Measurements from ENCODE around the gene POTEM.
"Not testable (repeated sequence)": the region's sequence is repeated elsewhere in the genome, so short reads cannot be mapped to it uniquely, and the experiment has no call there.

POTEM gene

DNA sequence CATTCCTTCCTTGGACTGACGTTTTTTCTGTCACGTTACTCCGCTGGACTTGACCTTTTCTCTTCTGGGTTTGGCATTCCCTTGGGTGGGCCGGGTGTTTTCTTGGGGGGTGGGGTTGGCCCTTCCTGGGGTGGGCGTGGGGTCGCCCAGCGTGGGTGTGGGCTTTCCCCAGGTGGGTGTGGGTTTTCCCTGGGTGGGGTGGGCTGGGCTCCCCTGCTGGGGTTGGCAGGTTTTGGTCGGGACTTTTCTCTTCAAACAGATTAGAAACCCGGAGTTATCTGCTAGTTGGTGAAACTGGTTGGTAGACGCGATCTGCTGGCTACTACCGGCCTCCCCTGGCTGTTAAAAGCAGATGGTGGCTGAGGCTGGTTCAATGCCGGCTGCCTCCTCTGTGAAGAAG lies at the start of gene POTEM:
POTEM (plus strand) TSS at position 301 of the 400 bp plus-strand sequence; CDS start at position 353, 52 bp downstream.
- not testable (repeated sequence) for DNase-seq

DNA sequence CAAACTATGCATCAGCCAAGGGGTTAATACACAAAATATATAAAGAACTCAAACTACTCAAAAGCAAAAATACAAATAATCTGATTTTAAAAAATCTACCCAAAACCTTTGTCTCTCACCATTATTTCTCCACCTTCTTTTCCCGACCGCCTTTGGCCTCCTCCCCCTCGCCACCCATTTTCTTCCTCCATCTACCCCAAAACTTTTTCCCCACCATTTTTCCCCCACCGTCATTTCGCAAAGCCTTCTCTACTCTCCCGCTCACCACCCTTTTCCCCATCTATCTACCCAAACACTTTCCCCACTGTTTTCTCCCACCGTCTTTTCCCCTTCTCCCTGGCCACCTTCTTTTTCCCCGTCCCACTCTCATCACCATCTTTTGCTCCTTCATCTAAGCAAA lies 48.9 kb upstream of the POTEM start:
- not testable (repeated sequence) for DNase-seq

DNA sequence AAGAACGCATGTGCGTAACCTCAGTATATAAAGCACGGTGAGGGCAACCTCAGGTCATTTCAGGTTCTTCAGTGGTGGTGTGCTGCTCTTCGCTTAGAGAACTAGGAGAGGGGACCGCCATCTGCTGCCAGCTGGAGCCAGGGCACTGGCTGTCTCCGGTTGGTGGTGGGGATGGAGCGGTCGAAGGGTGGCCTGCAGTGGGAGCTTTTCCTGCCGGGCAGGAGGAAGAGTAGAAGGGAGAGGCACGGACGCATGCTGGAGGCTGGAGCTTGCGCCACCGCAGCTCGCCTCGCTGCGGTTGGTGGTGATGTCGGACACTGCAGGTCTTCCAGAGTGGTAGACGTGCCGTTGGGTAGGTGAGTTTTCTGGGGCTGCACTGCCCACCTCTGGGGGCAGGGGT lies 47.2 kb upstream of the POTEM start:
- DNase-seq = not testable (repeated sequence)

DNA sequence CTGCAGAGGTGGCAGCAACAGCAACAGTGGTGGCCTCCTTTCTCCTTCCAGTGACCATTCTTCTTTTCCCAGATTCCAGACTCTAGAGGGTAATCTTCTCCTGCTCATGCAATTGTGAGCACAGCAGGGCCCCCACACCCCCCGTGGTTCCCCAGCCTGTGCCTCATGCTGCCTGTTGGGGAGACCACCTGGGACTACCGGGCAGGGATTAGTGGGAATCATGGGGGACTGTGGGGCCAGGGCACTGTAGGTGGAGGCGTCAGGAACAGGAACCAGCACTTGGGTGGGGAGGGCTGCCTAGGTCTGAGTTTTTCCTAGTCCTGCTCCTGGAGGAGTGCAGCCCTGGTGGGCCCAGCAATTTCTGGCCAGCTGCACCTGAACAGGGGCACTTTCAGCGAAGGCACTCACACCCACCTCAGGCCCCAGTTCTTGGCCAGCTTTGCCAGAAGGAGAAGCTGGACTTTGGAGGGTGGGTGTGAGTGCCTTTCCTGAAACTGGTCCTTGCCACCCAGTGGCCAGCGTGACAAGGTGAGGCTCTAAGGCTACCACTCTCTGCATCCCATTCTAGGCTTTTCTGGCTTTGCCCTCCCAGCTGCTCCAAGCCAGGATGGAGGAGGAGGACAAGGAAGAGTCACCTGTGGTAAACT lies 46.1 kb upstream of the POTEM start:
- DNase-seq = not testable (repeated sequence)

DNA sequence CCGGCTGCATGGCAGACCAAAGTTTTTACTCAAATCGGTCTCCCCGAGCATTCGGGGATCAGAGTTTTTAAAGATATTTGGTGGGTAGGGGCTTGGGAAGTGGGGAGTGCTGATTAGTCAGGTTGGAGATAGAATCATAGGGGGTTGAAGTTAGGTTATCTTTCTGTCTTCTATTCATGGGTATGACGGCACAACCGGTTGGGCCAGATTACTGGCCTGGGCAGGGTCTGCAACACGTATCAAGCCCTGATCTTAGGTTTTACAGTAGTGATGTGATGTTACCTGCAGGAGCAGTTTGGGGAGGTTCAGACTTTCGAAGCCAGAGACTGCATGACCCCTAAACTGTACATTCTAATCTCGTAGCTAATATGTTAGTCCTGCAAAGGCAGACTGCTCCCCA lies 30.4 kb upstream of the POTEM start:
- DNase-seq = not testable (repeated sequence)

DNA sequence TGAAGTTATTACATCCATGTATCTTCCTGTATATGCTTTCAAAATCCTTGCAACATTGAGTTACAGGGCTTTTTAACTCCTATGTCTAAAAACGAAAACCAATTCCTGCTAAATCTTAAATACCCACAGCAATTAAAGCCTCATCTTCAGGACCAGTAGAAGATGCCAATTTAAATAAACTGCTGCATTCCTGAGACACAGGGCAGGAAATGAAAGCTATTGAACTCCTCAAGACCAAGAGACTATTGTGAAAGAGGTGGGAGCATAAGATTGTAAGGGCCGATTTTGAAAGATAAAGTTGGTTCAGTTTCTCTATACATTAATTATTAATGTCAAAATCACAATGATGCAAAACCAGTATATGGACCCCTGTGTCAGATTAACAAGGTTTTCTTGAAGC lies 28.5 kb upstream of the POTEM start:
- DNase-seq = not testable (repeated sequence)

DNA sequence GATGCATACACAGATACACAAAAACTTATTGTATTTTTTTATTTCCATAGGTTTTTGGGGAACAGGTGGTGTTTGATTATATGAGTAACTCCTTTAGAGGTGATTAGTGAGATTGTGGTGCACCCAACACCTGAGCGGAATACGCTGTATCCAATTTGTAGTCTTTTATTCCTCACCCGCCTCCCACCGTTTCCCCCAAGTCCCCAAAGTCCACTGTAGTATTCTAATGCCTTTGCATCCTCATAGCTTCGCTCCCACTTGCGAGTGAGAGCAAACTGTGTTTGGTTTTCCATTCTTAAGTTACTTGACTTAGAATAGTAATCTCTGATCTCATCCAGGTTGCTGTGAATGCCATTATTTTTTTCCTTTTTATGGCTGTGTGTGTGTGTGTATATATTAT lies 17.3 kb upstream of the POTEM start:
- DNase-seq = peak; percentile 43

DNA sequence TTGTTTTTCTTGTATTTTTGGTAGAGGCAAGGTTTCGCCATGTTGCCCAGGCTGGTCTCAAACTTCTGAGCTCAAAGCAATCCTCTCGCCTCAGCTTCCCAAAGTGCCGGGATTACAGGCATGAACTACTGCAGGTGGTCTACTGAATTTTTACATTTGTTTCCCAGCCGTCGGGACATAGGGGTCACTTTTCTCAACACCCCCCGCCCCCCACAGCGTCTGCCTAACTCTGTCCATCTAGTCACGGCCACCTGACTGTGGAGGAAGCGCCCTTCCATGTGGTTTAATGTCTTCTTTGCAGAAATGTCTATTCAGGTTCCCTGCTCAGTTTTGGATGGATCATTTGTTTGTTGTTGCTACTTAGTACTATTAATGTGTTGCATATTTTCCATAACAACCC lies 14.1 kb upstream of the POTEM start:
- DNase-seq = peak; percentile 47

DNA sequence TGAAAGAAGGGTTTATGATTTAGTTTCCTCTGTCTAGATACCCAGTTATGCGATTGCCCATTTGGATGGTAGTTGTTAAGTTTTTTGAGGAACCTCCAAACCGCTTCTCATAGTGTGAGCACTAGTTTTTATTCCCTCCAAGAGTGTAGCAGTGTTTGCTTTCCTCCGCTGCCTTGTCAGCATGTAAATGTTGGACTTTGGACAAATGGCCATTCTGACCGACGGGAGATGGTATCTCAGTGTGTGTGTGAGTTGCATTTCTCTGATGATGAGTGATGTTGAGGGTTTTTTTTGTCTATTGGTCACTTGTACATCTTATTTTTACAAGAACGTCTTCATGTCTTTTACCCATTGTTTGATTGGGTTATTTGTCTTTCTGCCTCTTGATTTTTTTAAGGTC lies 11.4 kb upstream of the POTEM start:
- DNase-seq = not testable (repeated sequence)

DNA sequence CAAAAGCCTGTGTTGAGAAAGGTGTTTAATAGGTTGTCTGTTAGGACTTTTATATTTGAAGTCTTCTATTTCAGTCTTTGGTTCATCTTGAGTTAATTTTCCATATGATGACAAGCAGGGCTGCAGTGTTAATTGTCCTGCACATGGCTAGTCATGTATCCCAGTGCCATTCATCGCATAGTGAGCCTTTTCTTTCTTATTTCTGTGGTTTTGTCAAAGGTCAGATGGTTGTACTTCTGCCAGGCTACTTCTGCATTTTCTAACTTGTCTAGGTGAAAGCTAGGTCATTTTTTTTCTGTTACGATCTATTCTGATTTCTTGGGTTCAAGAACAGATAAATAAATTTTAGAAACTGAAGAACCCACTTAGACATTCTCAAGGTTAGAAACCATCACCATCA lies 5.7 kb upstream of the POTEM start:
- DNase-seq = not testable (repeated sequence)

DNA sequence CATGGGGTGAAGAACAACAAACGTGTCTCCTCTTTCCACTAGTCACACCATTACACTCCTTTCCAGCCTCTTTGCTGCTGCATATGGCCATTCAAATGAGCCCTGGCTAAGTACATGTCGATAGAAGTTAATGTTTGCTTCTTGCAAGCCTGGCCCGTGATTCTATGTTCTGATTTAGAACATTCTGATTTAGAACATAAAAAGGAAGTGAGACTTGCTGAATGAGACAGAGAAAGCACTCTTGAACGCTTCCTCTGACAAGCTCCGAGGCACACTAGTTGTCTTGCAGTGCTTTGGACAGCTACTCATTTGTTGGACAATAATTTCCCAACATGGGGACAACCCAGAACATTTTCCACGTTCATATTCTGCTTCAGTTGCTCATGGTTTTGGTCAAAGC lies 5.1 kb upstream of the POTEM start:
- not testable (repeated sequence) for DNase-seq

DNA sequence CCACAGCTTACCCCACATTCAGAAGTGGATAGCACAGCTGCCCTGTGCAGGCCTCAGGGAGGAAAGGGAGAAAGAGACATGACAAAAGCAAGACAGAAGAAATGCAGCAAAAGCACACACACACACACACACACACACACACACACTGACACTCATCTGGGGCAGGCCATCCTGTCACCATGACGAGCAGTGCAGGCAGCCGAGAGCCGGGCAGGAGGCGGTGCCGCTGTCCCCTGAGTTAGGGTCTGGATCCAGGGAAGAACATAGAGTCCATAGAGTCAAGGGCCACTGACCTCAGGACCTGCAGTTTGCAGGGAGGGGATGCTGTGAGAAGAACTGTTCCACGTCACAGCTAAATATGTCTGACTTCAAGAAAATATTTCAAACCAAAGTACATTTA lies 4.0 kb upstream of the POTEM start:
- not testable (repeated sequence) for DNase-seq

DNA sequence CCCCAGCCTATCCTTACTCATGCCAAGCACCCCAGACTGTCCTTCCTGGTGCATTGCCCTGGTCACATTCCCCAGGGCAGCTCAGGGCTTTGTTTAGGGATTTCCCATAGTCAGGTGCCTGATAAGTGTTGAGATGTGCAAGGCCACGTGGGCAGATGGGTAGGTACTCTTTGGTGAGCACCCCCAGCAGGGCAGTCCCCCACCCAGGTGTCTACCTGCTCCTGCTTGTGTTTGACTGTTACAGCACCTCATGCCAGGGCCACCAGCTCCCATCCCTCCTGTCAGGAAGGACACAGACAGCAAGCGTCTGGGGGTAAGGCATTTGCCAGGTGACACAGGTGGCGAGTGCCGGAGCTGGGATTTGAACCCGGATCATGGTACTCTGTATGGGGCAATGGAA lies 2.4 kb upstream of the POTEM start:
- not testable (repeated sequence) for DNase-seq

DNA sequence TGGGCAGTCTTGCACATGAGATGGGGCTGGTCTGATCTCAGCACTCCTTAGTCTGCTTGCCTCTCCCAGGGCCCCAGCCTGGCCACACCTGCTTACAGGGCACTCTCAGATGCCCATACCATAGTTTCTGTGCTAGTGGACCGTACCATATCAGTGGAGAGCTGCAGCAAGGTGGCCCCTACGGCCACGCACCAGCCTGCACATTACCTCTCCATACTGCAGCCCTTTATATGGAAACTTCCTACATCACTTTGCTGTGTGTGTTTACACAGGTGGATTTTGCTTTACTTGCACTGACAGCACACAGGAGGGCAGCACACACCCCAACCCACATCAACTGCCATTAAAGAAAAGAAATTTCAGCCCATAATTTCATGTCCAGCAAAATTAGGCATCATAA lies 35.3 kb downstream of the POTEM start:
- not testable (repeated sequence) for DNase-seq

DNA sequence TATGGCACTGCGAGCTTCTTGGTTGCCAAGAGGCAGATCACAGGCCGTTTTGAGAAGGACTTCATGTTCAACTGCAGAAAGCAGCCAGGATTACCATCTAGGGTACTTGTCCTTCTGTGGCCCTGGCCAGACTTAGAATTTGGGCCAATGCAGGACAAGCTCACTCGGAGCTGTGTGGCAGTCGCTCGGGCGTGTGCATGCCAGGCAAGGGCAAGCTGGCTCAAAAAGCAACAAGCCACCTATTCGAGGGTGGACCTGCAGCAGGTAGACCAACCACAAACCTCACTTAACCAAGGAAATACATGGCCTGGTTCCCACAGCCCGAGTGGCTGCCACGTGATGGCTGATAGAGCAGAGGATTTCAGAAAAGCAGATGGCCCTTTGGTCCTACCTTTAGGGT lies 39.3 kb downstream of the POTEM start:
- not testable (repeated sequence) for DNase-seq

DNA sequence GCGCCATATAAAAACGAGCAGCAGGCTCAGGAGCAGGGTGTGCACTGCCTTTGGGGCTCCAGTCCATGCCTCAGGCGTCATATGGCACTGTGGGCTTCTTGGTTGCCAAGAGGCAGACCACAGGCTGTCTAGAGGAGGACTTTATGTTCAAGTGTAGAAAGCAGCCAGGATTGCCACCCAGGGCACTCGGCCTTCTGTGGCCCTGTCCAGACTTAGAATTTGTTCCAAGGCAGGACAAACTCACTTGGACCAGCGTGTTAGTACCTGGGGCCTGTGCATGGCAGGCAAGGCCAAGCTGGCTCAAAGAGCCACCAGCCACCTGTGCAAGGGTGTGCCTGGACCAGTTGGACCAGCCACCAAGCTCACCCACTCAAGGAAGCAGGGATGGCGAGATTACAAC lies 40.4 kb downstream of the POTEM start:
- not testable (repeated sequence) for DNase-seq

DNA sequence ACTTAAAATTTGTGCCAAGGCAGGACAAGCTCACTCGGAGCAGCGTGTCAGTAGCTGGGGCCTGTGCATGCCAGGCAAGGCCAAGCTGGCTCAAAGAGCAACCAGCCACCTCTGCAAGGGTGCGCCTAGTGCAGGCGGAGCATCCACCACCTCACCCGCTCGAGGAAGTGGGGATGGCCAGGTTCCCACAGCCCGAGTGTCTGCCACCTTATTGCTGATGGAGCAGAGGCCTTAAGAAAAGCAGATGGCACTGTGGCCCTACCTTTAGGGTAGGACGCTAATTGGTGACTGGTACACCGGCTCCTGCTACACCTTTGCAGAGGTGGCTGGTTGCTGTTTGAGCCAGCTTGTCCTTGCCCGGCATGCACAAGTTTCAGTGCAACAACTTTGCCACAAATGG lies 43.8 kb downstream of the POTEM start:
- not testable (repeated sequence) for DNase-seq

DNA sequence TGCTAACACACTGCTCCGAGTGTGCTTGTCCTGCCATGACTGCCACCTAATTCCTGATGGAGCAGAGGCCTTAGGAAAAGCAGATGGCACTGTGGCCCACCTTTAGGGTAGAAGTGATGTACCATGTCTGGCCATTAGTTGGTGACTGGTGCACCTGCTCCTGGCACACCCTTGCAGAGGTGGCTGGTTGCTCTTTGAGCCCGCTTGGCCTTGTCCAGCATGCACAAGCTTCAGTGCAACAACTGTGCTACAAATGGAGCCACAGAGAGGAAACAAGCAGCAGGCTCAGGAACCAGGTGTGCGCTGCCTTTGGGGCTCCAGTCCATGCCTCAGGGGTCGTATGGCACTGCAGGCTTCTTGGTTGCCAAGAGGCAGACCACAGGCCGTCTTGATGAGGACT lies 44.5 kb downstream of the POTEM start:
- not testable (repeated sequence) for DNase-seq

DNA sequence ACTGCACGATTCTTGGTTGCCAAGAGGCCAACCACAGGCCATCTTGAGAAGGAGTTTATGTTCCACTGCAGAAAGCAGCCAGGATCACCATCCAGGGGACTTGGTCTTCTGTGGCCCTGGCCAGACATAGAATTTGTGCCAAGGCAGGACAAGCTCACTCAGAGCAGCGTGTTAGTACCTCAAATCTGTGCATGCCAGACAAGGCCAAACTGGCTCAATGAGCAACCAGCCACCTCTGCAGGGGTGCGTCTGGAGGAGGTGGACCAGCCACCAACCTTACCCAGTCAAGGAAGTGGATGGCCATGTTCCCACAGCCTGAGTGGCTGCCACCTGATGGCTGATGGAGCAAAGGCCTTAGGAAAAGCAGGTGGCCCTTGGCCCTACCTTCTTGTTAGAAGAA lies 48.0 kb downstream of the POTEM start:
- DNase-seq = not testable (repeated sequence)

DNA sequence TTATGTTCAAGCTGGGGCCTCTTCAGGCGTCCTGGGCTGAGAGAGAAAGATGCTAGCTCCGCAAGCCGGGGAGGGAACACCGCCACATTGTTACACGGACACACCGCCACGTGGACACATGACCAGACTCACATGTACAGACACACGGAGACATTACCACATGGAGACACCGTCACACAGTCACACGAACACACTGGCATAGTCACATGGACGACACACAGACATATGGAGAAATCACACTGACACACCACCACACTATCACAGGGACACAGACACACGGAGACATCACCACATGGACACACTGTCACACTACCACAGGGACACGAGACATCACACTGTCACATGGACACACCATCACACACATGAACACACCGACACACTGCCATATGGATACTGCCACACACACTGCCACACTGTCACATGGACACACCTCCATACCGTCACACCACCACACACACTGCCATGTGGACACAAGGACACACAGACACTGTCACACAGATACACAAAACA lies 57.9 kb downstream of the POTEM start:
- DNase-seq = not testable (repeated sequence)

DNA sequence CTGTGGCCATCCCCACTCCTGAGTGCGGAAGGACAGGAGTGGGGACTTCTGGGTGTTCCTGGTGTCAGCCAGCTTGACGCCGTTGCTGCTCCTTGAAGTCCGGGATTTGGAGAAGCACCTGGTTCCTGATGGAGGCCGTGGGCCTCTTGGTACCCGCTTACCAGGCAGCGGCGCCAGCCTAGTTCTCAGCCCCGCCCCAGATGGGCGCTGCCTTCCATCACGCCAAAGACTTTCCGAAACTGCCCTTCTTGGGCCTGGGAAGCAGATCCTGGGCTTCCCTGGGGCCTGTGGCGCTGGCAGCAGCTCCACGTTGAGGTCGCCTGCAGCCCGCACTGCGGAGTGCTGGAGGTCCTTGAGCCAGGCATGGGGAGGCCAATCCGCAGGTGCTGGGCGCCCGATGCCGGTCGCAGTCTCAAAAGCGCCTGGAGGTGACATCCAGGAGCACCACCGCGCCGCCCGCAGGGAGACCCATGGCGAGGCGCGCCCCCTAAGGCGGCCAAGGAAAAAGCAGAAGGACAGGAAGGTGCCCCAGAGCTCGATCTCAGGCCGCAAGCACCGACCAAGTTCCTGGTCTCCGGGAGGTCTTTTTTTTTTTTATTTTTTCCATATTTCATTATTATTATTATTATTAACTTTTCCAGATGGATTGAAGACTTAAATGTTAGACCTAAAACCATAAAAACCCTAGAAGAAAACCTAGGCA lies 59.6 kb downstream of the POTEM start:
- not testable (repeated sequence) for DNase-seq

DNA sequence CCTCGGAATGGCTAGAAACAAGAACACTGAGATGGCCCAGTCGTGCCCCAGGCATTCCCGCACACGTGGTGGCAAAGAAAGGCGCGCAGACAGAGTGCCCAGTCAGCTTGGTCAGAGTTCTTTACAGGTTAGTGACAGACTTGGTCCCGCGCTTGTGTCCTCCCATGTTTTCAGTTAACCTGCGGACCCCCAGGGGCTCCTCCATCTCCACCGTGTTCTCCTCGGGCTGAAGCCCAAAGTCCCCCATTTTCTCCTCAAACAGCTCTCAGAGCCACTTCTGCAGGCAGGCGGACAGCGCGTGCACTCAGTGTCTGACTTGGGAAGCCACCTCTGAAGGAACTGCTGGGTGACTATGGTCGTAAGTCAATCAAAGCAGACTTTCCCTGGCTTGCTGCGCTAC lies 60.7 kb downstream of the POTEM start:
- DNase-seq = not testable (repeated sequence)

DNA sequence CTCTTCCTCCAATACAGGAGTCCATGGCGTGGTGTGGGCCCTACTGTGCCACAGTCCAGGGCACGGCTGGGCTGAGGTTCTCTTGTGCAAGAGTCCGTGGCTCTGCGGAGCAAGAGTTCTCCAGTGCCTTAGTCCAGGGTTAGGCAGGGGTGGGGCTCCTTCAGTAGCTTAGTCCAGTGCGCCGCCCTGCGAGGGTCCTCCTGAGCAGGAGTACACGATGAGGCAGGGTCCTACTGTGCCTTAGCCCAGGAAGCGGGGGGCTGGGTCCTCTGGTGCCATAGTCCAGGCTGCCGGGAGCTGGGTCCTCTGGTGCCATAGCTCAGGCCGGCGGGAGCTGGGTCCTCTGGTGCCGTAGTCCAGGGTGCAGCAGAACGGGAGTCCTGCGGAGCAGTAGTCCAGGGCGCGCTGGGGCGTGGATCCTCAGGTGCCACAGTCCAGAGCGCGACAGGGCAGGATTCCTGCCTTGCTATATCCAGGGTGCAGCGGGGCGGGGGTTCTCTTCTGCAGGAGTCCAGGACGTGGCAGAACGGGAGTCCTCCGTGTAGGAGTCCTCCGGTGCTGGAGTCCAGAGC lies 69.7 kb downstream of the POTEM start:
- not testable (repeated sequence) for DNase-seq
